ENCODE data around the gene CFL1.

- no peak for TF ChIP-seq CTCF (conservative IDR thresholded peaks at IDR 0.05 in 1 of 2, IDR thresholded peaks at IDR 0.05 in 1 of 2; ENCODE audit: extremely low read depth in 1 of 2, insufficient read depth in 1 of 2, low read depth in 1 of 2, low read length in 2 of 2)
- no peak for TF ChIP-seq EZH2 (IDR thresholded peaks at IDR 0.05; ENCODE audit: borderline replicate concordance, low read length)
Observed at GRCh38 chr11:65816696-65817095, 41.3 kb downstream of the CFL1 start.
